ENCODE measurements around the gene TMEM82.

TMEM82 gene

DNA sequence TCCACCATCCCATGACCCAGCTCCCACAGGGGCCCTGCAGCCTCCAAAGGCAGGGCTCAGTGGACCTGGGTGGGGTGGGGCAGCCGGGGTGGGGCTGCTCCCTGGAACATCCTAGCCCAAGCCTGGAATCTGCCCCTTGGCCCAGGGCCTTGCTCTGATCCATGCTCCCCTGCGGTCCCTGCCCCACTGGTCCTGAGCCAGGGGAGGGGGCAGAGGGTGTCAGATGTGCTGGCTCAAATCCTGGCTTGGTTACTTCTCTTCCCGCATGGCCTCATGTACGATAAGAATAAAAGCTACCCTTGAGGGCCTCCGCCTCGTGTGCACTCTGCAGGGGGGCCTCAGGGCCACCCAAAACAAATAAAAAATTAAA, 5.4 kb upstream of the TMEM82 start:
- no peak for DNase-seq

DNA sequence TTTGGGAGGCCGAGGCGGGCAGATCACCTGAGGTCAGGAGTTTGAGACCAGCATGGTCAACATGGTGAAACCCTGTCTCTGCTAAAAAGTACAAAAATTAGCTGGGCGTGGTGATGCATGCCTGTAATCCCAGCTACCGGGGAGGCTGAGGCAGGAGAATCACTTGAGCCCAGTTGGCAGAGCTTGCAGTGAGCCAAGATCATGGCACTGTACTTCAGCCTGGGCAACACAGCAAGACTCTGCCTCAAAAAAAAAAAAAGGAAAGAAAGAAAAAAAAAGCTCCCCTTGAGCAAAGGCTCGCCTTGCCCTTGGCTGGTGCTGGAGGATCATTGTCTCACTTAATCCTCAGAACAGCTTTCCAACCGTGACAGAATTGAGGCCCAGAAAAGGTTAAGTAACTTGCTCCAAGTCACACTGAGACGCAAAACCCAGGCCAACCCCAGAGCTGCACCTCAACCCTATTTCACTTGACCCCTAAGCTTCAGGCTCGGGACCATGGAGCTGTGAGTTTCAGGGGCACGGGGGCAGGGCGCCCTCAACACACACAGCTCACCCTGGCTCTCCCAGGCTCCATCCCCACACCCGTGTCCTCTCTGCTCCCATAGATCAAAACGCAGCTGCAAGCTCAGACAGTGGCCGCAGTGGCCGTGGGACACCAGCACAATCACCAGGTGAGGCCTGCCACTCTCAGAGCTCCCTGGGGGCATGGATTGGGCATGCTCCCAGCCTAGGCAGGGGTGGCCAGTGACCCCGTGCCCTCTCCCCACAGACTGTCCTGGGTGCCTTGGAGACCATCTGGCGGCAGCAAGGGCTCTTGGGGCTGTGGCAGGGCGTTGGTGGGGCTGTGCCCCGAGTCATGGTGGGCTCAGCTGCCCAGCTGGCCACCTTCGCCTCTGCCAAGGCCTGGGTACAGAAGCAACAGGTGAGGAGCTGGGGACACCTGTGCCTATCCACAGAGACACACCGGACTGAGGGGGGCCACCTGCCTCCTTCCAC, 4.7 kb upstream of the TMEM82 start:
- DNase-seq, result no peak

DNA sequence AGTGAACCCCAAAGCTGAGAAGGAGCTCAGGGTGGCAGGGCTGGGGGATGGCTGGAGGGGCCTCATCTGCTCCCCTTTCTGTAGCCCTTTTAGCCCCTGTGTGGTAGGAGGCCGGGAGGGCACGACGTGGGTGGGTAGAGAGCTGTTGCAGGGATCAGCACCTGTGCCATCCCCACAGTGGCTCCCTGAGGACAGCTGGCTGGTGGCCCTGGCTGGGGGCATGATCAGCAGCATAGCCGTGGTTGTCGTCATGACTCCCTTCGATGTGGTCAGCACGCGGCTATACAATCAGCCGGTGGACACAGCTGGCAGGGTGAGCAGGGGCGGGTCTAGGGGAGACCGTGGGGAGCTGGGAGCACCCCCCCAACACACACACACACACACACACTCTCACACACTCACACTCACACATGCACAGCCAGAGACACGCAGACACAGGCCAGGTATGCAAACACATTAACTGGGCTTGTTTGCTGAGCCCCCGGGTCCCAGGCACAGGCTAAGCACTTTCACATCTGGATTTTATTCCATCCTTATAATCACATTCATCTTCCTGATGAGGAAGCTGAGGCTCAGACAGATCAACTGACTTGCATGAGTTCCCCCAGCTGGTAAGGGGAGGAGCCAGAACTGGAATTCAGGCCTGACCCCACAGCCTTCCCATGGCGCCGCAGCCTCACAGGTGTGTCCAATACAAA, 3.7 kb upstream of the TMEM82 start:
- no peak for DNase-seq

DNA sequence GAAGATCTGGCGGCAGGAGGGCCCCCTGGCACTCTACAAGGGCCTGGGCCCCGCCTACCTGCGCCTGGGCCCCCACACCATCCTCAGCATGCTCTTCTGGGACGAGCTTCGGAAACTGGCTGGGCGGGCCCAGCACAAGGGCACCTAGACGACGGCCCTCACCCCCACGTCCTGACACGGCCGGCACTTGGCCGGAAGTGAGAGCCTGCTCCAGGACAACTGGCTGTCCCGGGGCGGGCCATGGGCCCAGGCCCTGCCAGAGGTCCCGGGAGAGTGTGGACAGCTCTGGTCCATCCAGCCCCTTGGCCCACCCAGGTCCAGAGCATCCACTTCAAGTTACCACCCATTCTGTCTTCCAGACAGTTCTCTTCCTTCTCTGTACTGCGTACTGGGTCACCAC, 3.0 kb upstream of the TMEM82 start:
- no peak for DNase-seq

DNA sequence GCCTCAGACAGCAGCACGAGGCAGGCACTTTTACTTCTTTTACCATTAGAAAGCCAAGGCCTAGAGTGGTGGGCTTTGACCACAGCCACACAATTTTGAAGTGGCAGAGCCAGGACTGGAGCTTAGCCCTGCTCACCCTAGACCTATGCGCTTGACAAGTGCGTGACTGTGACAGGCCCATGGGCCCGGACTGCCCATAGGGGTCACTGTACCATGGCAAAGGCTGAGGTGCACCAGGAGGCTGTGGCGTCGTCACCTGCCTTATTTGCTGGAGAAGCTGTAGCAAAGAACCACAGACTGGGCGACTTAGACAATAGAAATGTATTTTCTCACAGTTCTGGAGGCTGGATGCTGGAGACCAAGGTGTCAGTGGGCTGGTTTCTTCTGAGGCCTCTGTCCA, 2.6 kb upstream of the TMEM82 start:
- no peak for DNase-seq

DNA sequence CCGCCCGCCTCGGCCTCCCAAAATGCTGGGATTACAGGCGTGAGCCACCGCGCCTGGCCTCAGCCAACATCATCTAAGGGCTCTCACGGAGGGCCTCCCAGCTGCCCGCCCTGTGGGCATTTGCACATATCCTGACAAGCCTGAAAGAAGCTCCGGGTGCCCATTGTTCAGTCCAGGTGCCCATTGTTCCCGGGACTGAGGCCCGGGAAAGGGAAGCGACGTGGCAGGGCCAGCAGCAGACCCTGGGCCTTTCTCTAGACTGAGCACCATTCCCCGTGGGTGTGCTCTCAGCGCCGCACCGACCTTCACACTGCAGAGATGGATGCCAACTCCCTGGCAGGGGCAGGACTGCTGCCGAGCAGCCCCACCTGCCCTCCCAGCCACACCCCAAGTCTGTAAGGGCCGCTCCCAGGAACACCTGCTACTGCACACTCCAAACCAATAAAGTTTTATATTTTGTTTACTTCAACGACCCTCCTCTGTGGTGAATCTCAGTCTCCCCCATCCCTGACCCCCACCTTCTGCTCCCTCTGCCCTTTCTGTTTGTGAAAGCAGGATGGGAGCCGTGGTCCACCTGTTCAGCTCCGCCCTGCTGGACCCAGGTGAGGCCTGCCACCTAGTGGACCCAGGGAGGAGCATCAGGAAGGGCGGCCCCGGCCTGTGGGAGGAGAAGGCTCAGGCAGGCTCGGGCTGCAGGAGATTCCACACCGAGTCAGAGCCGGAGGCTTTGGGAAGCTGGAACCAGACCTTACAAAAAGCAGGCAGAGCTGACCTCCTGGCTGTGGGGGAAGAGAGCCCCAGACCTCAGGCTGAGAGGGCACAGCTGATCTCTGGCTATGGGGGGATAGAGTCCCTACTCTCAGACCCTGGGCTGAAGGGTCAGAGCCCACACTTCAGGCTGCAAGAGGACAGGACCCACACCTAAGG, 1.1 kb upstream of the TMEM82 start:
- DNase-seq, result peak; percentile 79

DNA sequence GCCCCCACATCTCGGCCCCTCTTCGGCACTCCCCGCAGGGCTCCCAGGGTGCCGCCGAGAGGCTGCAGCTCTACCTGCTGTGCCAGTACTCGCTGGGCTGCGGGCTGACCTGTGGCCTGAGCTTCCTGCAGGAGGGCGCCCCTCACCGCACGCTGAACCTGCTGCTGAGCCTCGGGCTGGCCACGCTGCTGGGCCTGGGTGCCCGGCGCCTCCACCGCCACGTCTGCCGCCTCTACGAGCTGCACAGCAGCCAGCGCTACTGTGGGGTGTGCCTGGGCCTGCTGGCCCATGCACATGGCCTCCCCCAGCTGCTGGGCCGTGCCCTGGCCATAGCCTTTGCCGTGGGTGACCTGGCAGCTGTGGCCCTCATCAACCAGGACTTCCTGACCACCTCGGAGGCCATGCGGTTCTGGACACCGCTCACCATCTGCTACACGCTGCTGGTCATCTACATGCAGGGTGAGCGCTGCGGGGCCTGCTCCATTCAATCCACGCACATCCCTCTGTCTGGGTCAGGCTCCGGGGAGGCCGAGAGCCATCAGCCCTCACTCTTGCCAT, 1.9 kb downstream of the TMEM82 start:
- DNase-seq, result no peak

DNA sequence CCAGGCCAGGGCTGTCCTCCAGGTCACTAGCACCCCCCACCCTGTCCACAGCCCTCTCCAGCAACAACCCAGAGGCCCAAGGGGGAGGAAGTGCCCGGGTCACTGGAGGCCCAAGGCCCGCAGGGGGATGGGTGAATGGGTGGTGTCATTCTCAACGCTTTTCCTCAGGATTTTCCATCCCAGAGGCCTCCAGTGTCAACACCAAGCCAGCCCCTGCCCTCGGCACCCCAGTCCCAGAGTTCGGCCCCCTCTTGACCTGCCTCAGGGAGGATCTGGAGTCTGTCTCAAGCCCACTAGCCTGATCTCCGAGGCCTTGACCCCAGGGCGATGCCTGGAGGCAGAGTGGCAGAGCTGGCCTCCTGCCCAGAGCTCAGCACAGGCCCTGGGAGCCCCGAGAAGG, 5.1 kb downstream of the TMEM82 start:
- DNase-seq, result no peak

DNA sequence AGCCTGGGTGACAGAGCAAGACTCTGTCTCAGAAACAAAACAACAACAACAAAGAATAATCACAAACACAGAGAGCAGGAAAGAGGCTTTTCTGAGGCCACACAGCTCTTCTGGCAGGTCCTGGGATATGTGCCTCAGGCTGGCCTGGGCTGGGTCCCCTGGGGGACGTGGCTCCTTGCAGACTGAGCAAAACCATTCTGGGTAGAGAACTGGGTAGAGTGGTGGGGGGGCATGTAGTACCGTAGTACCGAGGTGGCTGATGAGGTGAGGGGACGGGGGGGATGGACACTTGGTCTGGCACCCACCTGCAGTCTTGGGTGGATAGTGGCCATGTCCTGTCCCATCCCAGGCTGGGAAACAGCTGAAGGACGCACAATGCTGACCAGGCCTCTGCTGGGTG, 6.0 kb downstream of the TMEM82 start:
- DNase-seq, result no peak

DNA sequence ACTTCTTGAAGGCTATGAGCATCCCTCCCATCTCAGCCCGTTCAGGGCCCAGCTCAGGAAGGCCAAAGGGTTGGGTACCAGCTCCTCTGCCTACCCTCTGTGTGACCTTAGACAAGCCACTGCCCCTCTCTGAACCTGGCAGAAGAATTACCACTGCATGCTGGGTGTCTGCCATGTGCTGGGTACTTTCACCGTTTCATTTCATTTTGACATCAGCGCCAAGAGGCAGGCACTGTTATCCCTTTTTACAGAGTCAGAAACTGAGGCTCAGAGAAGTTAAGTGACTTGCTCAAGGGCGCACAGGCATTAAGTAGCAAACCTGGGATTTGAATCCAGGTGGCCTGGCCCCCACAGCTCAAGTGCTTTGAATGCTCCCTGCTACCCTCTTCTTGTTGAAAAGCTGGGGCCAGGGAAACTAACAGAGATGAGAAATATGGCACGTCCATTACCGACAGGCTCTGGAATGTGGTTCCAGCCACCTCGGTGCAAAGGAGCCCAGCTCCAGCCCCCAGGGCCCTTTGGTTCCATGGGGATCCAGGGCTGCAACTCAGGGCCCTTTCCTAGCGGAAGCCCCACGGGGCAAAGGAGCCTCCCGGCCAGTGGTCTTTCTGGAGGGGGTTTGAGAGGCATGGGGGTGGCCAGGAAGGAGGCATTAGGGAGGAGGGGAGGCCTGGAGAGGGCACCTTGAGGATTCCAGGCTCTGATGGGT, 6.5 kb downstream of the TMEM82 start:
- DNase-seq, result no peak

DNA sequence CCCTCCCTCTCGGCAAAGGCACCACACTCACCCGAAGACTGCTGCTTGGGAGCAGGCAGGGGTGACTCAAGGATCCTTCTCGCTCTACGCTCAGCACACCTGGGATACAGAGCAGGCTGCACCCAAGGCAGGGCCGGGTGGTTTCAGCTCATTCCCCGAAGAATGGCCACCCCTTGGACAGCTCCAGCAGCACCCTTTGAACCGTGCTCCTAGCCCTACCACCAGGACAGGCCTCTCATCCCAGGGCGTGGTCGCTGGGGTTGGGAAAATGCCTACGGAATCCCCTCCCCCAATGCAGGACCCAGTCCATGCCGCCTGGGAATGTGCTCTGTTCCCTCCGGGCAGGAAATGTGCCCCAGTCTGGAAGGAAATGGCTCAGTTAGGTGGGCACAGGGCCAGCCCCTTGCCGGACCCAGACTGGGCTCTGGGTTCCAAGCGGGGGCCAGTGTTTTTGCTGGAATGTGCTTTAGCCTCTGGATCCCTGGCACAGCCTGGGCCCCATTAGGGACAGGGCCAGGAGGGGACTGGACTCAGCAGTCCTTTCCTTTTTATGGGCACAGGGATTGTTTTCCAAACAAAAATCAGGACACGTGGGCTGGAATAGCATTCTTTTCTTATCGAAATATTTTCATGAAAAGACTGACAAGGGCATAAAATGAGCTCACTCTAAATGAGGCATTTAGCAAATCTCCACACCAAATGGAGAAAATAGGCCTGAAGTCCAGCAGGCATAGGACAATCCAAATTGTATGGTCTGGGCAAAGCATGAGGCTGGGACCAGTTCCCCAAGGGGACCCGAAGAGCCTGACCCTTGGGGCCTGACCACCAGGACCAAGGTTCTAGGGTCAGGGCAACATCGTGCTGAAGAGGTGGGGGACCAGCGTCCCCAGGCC, 7.3 kb downstream of the TMEM82 start:
- no peak for DNase-seq

DNA sequence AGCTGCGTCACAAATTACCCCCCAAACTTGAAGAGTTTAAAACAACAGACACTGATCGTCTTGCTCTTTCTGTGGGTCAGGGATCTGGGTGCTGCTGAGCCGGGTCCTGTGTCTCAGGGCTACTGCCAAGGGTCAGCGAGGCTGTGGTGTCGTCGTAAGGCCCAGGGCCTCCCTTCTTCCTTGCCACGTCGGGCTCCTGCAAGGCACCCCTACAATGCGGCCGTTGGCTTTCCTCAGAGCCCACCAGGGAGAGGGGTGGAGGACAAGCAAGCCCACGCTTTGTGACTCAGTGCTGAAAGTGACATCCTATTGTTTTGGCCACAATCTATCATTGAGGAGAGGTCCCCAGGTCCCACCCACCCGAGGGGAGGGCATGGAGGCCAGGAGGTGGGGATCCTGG, 8.6 kb downstream of the TMEM82 start:
- DNase-seq, result no peak

DNA sequence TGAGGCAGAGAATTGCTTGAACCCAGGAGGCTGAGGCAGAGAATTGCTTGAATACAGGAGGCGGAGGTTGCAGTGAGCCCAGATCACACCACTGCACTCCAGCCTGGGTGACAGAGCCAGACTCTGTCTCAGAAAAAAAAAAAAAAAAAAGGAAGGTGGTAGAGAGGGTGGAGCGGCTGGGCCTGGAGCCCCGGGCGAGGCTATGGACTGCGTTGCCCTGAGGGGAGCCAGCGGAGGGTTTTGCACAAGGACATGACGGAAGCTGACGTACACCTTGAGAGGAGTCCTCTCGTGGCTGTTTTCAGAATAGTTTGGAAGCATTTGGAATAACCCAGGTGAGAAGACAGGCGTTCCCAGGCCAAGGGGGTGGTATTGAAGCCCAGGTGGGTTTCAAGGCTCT, 9.4 kb downstream of the TMEM82 start:
- DNase-seq, result no peak

DNA sequence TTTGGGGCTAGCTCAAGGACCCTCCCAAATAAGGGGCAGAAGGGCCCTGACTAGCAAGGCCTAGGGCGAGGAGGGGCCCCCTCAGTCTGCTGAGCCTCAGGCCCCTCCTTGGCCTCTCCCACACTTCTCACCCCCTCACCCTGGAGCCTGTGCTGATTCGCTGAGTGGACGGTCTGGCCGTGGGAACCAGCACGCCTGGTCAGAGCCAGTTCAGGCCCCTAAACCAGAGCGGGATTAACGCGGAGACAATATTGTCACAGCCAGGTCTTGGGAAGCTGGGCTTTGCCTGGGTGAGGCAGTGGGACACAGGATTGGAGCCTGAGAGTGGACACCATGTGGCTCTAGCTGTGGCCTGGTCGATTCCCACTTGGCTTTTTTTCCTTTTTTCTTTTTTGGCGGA, 11.5 kb downstream of the TMEM82 start:
- DNase-seq, result no peak

DNA sequence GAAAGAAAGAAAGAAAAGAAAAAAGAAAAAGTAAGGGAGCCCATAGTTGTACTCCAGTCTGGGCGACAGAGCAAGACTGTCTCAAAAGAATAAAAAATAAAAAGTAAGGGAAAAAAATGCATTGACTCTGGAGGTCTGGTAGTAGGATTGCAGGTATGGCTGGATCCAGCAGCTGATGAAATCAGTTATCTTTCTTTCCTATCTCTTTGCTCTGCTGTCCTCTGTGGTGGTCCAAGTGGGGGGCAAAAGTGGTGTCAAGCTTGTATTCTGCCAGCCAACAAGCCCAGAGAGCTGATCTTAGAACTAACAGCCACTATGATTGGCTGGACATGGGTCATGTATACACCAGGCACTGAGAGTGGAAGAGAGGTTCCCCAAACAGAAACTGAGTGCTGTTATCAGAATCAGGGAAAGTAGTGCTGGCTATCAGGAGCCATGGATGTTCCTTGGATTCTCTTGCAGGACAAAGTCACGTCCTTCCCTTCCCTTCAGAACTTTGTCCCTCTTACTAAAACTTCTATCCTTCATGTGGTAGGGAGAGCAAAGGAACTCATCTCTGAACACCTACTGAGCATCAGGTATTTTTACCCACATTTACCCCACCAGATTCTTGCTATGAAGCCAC, 12.8 kb downstream of the TMEM82 start:
- no peak for DNase-seq

DNA sequence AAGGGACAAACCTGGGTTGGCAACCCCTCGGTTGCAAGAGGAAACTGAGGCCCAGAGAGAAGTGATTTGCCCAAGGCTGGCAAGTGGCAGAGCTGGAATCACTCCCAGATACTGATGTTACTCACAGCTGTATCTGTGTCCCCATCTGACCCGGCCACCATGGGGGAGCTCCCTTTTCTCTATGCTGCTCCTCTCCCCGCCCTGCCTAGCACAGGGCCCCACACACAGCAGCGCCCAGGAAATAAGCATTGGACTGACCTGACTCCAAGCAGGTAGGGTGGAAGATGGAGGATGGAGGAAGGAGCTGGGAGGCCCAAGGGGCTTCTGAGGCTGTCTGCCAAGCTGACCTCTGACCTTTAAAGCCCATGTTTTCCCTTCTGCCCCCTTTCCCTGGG, 13.3 kb downstream of the TMEM82 start:
- DNase-seq, result no peak

DNA sequence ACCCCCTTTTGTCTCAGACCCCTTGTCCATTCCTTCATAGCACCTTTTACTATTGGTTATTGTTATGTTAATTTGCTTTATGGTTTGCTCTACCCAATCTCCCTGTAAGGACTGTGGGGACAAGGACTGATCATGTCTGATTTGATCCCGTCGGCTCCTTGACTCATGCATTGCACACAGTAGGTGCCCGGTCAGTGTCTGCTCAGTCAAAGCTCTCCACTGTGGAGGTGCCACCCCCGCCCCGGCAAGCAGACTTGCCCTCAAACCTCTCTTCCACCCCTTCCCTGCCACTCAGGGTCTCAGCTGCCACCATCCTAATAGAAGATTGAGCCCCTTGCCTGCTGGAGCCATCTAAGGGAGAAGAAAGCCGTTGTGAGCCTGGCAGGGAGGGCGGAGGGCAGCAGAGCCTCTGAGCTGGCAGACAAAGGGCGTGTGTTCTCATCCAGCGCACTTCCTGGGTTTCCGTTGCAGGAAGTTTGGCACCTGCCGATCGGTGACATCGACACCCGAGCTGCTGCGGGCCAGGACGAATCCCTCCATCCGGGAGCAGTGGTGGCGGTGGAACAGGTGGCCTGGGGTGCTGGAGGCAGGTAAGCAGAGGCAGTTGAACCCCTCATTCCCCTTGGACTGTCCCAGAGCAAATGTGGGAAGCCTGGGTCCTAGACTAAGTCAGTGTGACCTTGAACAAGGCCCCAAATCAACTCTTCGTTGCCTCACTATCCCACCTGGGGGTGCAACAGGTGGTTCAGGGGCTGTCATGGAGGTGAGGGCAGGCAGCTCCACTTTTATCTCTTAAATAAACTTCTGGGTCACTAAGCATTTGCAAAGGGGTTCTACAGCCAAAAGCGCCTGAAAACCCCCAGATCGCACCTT, 14.1 kb downstream of the TMEM82 start:
- no peak for DNase-seq

DNA sequence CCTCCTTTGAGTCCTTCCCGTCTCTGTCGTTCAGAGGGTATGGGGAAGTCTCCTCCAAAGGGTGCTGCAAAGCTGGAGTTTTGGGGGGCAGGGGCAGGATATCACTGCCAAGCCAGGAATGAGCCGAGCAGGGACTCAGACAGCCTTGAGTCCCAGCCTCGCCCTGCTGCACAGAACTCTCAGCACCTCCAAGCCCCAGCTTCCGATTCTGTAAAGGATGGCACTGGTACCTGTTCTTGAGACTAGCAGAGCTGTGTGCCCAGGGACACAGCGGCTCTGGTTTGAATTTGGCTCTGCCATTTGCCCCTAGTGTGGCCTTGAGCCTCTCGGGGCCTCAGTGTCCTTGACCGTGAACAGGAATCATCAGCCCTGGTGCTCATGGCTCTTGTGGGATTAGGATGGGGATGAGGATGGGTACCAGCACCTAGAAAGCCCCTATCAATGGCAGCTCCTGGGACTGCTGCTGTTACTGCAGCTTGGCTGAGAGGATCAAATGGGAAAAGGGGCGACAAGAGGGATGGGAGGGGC, 14.8 kb downstream of the TMEM82 start:
- DNase-seq, result no peak

Data from right forelimb (tissue), 1 donor.